ENCODE measurements around the gene CSK.

CSK gene

GRCh38 chr15:74787251-74788041, 5.6 kb downstream of the CSK start:
- H3K4me3 ChIP-seq (ENCODE audit: low read depth, low read length), result peak overlapping the region; percentile 44
- peak; percentile 99 for DNase-seq (ENCODE audit: low read depth)
- TF ChIP-seq POLR2A (IDR thresholded peaks at IDR 0.05; ENCODE audit: extremely low read depth, insufficient read length) (no peak), MYC (IDR thresholded peaks at IDR 0.05; ENCODE audit: low read depth, low read length) (peak; percentile 59), MAX (IDR thresholded peaks at IDR 0.05; ENCODE audit: low read depth, low read length) (peak; percentile 73), CTCF (IDR thresholded peaks at IDR 0.05; ENCODE audit: low read depth, low read length) (peak; percentile 80)

GRCh38 chr15:74788042-74788682, 6.3 kb downstream of the CSK start:
- peak overlapping the region; percentile 44 for H3K4me3 ChIP-seq (ENCODE audit: low read depth, low read length)
- DNase-seq (ENCODE audit: low read depth), result peak; percentile 69
- peak; percentile 39 for TF ChIP-seq MYC (IDR thresholded peaks at IDR 0.05; ENCODE audit: low read depth, low read length)
- no peak for TF ChIP-seq POLR2A (IDR thresholded peaks at IDR 0.05; ENCODE audit: extremely low read depth, insufficient read length)

GRCh38 chr15:74788683-74789151, 6.8 kb downstream of the CSK start:
- H3K4me3 ChIP-seq (ENCODE audit: low read depth, low read length), result peak overlapping the region; percentile 44
- DNase-seq (ENCODE audit: low read depth), result peak; percentile 77
- TF ChIP-seq MAX (IDR thresholded peaks at IDR 0.05; ENCODE audit: low read depth, low read length), result peak; percentile 12; the same call in 1 of the 2 replicates
- no peak; the same call in 1 of the 2 replicates for TF ChIP-seq MYC (IDR thresholded peaks at IDR 0.05; ENCODE audit: low read depth, low read length)

- TF ChIP-seq POLR2A (IDR thresholded peaks at IDR 0.05; ENCODE audit: extremely low read depth, insufficient read length) (no peak), MAX (IDR thresholded peaks at IDR 0.05; ENCODE audit: low read depth, low read length) (no peak), MYC (IDR thresholded peaks at IDR 0.05; ENCODE audit: low read depth, low read length) (no peak), CTCF (IDR thresholded peaks at IDR 0.05; ENCODE audit: low read depth, low read length) (no peak)
- DNase-seq (ENCODE audit: low read depth), result no peak
- H3K4me3 ChIP-seq (ENCODE audit: low read depth, low read length), result peak overlapping the region; percentile 35
Observed at GRCh38 chr15:74789171-74789631, 7.3 kb downstream of the CSK start.

GRCh38 chr15:74789741-74790079, 7.8 kb downstream of the CSK start:
- no peak for DNase-seq (ENCODE audit: low read depth)
- H3K4me3 ChIP-seq (ENCODE audit: low read depth, low read length), result peak overlapping the region; percentile 35
- TF ChIP-seq MYC (IDR thresholded peaks at IDR 0.05; ENCODE audit: low read depth, low read length) (no peak), CTCF (IDR thresholded peaks at IDR 0.05; ENCODE audit: low read depth, low read length) (no peak), MAX (IDR thresholded peaks at IDR 0.05; ENCODE audit: low read depth, low read length) (no peak), POLR2A (IDR thresholded peaks at IDR 0.05; ENCODE audit: extremely low read depth, insufficient read length) (no peak)

- peak; percentile 94 for DNase-seq (ENCODE audit: low read depth)
- TF ChIP-seq MYC (IDR thresholded peaks at IDR 0.05; ENCODE audit: low read depth, low read length) (peak; percentile 97), POLR2A (IDR thresholded peaks at IDR 0.05; ENCODE audit: extremely low read depth, insufficient read length) (no peak), MAX (IDR thresholded peaks at IDR 0.05; ENCODE audit: low read depth, low read length) (peak; percentile 84)
- peak overlapping the region; percentile 35 for H3K4me3 ChIP-seq (ENCODE audit: low read depth, low read length)
Observed at GRCh38 chr15:74790080-74790916, 8.4 kb downstream of the CSK start.

All from NB4 (cell line).